Inflammatory macrophage treated with lipopolysaccharide for 1 hour (primary cell): ENCODE data around the gene PTBP2.
"Not testable (repeated sequence)": the region's sequence is repeated elsewhere in the genome, so short reads cannot be mapped to it uniquely, and the experiment has no call there.

Source experiments
- DNase-seq, 2 donors: peaks; one replicate each; pipeline ENCODE4 v3.0.0-alpha.2; 2020 to 2022

Gene PTBP2

DNA sequence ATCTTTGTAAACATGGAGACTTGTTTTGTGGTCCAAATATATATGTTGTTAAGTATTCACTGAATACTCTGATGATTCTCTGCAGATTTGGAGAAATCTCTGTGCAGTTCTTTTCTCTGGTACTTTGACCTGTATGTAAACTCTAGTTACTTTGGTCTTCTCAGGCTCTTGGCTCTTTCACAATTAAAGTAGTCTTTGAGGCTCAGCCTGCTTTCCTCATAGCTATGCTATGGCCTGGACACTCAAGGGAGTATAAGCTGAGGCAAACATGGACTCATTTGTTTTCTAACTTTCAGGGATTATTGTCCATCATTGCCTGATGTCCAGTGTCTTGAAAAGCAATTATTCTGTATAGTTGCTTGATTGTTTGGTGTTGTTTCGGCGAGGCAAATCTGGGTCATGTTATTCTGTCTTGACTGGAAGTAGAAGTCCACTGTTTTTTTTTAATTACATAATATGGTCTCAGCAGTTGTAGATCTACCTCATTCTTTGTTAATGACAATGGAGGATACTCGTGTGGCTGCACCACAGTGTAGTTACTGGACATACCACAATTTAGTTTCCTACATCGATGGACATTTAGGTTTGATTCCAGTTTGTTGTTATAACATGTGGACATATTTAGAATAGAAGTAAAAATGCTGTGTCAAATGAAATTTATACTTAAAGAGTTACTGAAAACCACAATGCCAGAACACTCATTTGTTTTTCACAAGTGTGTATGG is 9.2 kb downstream of the PTBP2 start:
- no peak for DNase-seq

DNA sequence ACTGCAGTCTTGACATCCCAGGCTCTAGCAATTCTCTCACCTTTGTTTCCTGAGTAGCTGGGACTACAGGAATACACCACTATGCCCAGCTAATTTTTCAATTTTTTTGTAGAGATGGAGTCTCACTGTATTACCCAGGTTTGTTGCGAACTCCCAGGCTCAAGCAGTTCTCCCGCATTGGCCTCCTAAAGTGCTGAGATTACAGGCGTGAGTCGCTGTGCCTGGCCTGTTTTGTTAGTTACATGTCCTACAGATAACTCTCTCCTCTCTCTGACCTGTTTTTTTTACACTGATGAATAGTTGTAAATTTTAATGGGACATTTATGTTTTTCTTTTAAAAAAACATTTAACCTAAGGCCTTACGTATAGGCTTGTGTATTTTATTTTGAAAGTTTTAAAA is 19.8 kb downstream of the PTBP2 start:
- no peak for DNase-seq

DNA sequence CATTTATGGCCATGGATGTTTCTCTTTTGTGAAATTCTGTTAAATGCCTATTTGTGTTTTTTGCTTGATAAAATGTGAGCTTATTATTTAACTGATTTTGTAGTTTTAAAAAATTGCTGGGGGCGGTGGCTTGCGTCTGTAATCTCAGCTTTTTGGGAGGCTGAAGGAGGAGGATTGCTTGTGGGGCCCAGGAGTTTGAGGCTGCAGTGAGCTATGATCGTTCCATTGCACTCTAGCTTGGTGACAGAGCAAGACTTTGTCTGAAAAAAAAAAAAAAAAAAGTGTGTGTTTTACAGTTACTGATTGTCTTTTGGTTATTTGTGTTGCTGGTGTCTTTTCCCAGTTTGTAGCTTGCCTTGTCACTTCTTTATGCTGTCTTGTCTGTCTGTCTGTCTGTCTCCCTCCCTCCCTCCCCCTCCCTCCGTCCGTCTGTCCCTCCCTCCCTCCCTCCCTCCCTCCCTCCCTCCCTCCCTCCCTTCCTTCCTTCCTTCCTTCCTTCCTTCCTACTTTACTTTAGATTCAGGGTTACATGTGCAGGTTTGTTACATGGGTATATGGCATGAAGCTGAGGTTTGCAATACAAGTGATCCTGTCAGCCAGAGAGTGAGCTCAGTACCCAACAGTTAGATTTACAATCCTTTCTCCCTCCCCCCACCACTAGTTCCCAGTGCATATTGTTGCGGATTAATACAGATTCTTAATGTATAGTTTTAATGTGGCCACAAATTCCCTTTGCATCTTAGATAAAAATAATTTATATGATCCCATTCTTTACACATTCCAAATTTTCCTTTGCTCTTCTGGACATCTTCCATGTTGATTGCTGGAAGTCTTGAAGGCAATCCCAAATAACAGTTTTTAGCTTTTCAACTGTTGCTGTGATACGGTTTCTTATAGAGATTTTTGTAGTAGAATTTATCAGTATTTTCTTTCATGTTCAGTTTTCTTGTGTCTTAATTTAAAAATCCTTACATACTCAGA is 25.1 kb downstream of the PTBP2 start:
- no peak for DNase-seq

DNA sequence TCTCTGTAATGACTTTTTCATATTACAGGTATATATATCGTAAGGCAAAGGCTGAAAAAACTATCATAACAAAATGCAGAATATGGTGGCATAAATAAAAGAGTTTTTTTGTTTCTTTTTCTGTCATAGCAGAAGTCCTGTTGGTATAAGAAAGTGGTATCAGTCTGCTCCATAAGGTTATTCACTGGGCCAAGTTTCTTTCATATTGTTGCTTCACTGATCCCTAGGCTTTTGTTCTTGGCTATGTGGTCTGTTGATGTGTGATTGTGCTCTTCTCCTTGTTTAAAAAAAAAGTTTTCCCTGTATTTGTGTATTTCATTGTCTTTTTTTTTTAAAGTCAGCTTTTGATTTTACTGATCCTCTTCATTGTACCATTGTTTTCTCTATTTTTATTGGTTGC is 26.0 kb downstream of the PTBP2 start:
- no peak for DNase-seq

DNA sequence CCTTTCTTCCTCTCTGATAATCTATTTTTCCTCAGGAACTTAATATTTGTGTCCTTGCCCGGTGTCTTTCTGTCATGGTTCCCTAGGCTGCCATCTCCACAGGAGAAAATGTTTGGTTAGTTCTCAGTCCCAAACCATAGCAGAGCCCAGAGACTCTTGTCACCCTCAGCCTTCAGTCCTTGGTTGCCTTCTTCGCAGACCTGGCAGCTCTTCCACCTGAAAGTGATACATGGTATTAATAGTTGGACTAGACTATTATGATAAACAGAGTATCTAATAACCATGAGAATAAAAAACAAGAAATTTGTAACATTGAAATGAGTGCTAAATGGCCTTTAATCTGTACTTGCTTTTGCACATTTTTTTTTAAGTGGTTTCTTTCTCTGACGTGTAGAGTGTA is 26.5 kb downstream of the PTBP2 start:
- no peak for DNase-seq

DNA sequence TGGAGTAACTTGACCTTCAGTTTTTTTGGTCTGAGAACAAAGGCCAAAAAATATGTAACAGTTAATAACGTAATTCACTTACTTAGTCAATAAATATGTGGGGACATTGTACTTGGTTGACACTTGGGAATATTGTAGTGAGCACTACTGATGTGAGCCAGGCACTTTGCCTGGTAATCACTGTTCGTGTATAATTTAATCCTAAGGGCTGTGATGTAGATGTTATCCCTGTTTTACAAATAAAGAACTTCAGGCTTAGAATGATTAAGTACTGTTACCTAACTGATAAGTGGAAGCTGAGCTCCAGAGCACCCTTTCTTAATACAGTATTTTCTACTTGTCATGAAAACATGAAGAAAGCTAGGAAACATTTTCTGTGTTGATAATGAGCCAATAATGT is 28.0 kb downstream of the PTBP2 start:
- DNase-seq = no peak

DNA sequence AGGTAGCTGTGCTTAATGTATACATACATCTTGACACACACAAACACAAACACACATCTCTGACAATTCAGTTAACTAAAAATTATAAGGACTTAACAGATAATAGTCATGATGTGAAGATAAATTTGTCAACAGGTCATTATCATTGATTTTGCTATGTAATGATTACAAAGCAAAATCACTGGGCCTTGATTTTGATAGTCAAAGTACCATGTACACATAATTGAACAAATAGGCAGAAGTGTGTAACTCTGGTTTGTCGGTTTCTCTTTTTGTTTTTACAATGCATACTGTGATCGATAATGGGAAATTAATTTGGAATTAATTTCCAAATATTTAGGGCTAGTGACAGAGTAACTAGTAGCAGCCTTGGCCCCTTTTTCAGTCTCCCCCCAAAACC is 30.8 kb downstream of the PTBP2 start:
- no peak for DNase-seq

DNA sequence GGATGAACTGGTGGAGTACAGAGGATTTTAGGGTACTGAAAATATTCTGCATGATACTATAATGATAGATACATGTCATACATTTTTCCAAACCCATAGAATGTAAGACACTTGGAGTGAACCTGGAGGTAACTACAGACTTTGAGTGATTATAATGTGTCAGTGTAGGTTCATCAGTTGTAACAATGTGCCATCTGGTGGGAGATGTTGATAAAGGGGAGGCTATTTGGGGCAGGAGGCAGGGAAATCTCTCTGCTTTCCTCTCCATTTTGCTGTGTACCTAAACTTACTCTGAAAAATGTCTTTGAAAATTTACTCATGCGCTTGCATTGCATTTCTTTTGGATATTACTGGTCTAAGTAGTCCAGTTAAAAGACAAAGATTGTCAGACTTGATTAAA is 35.2 kb downstream of the PTBP2 start:
- DNase-seq = no peak

DNA sequence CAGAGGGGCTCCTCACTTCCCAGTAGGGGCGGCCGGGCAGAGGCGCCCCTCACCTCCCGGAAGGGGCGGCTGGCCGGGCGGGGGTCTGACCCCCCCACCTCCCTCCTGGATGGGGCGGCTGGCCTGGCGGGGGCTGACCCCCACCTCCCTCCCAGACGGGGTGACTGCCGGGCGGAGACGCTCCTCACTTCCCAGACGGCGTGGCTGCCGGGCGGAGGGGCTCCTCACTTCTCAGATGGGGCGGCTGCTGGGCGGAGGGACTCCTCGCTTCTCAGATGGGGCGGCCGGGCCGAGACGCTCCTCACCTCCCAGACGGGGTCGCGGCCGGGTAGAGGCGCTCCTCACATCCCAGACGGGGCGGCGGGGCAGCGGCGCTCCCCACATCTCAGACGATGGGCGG is 41.0 kb downstream of the PTBP2 start:
- DNase-seq = not testable (repeated sequence)

DNA sequence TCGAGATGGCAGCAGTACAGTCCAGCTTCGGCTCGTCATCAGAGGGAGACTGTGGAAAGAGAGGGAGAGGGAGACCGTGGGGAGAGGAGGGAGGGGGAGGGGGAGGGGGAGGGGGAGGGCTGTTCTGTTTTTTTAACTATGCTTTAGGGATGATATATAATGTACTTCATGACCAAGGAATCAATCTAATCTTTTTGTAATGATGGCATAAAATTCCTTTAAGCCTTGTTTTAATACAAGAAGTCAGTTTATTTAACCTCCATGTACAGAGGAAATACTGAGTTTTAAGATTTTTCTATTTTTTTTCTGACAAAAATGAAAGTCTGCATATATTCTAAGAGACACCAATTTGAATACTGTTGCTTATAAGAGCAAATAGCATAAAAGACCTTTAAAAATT is 41.9 kb downstream of the PTBP2 start:
- DNase-seq = no peak

DNA sequence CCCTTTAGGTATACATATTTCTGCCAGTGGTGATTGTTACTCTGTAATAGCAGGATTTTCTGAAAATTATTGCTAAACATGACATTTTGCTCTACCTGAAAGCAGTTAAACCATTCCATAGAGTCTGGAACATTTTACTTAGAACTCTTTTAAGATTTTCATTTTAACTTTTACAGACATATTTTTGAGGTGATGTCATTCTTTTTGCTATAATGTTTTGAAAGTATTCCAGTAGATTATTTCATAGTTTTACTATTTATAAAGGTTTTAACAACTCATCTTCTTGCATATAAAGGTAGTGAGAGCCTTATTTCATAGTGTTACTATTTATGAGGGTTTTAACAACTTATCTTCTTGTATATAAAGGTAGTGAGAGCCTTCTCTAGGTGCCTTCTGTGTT is 42.9 kb downstream of the PTBP2 start:
- DNase-seq = no peak

DNA sequence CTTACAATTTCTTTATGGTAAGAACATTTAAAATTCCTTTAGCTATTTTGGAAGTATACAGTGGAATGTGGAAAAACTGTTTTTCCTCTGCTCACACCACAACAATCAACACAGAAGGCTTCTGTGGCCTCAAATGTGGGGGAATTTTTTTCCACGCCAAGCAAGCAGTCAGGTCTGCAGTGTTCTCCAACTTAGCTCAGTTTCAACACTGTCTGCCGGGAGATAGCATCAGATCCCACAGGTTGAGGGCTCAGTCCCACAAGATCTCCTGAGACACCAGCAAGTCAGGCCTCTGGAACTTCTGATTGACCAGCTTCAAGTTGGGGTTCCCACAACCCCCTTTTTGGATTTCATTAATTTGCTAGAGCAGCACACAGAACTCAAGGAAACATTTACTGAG is 50.3 kb downstream of the PTBP2 start:
- DNase-seq = no peak

DNA sequence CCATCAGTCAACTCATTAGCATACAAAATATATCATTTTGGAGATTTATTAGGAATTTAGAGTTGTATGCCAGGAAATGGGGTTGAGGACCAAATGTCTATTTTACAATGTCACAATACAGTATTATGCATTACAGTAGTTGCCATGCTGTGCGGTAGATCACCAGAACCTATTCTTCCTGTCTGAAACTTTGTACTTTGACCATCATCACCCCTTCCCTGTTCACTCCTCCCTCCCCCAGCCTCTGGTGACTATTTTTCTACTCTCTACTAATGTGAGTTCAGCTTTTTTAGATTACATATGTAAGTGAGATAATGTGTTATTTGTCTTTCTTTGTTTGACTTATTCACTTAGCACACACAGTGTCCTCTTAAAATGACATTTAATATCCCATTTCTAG is 50.8 kb downstream of the PTBP2 start:
- no peak for DNase-seq

DNA sequence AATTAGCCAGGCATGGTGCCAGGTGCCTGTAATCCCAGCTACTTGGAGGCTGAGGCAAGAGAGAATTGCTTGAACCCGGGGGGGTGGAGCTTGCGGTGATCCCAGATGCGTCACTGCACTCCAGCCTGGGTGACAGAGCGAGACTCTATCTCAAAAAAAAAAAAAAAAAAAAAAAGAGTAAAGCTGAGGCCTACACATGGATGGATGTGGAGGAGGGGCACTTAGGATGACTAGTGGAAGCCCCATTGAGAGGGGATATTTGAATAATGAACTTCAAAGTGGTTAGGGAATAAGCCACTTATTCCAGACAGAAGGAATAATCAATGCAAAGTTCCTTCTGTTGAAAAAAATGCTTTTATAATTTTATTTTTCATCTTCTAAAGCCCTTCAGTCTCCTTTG is 51.4 kb downstream of the PTBP2 start:
- DNase-seq = no peak

DNA sequence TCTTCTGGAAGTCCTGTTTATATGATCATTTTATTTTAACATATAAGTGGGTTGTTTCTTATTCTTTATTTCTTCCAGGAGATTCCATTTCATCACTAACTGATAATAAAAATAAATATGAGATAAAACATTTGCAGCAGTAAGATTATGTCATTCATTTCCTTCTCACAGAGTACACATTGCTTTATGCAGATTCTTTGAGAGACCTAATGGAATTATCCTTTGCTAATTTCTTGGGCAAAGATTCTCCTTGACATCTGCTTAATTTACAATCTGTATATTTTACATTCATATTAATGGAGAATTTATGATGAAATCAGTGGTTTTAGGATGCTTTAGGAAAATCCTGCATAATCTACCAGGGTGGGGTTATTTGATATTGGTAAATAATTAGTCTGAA is 60.6 kb downstream of the PTBP2 start:
- no peak for DNase-seq

DNA sequence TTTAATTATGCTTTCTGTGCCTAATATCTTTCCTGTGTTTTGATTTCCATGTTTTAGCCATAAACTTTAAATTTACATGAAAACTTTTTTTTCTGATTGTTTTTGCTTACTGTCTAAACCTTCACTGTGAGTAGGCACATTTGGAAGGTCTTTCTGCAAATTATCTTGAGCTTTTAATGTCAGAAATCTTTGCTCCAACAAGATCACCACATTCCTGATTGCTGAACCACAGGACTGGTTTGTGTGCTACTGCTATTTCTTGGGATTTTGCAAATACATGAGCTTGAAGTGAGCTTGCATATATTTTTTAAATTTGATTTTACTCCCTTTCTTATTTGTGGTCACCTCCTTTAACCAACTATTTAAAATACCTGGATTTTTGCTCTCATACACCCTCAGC is 61.3 kb downstream of the PTBP2 start:
- no peak for DNase-seq

DNA sequence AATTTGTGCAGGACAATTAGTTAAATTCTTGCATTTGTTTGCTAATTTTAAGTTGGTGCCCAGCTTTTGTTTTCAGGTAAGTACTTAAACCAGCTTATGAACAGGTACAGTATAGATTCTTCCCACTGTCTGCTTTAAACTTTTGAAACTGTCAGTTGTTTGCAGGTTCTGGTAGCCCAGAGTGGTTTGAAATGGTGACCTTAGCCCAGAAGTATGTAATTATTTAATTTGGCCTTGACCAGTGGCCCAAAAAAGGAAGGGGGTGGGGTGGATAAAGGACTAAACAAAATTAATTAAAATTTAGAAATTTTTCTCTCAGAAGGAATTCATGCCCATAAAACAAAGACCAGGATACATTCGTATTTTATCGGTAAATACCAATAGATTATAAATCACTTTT is 69.0 kb downstream of the PTBP2 start:
- DNase-seq = no peak

DNA sequence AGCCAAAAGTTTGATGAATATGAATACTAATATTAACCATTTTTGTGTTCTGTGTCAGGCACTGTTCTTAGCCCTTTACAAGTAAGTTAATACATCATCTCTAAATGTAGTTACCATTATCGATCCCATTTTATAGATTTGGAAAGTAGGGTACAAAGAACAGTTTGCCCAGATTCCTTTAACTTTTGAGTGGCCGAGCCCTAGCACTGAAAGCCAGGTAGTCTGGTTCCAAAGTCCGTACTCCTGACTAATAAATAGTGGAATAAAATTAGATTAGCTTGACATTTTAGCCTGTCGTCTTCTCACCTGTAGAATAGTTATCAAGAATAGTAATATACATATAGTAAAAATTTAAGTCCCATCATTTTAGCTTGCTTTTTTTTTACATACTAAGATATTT is 70.6 kb downstream of the PTBP2 start:
- DNase-seq = no peak

DNA sequence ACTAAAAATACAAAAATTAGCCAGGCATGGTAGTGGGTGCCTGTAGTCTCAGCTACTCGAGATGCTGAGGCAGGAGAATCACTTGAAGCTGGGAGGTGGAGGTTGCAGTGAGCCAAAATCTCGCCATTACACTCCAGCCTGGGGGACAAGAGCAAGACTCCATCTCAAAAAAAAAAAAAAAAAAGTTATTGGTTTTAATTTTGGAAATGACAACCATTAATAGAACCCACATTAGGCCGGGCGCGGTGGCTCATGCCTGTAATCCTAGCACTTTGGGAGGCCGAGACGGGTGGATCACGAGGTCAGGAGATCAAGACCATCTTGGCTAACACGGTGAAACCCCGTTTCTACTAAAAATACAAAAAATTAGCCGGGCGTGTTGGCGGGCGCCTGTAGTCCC is 80.1 kb downstream of the PTBP2 start:
- not testable (repeated sequence) for DNase-seq

DNA sequence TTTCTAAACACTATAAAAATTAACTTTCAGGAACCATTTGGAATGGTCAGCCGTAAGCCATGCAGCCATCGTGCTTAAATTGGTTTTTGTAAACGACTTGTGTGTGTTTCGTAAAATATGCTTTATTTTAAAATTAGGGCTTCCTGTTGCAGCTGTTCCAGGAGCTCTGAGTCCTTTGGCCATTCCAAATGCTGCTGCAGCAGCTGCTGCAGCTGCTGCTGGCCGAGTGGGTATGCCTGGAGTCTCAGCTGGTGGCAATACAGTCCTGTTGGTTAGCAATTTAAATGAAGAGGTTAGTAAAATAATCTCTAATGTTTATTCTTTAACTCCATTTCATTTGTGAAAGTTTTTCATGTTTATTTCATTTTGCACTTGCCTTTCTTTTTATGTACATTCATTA is 83.1 kb downstream of the PTBP2 start:
- DNase-seq = no peak

DNA sequence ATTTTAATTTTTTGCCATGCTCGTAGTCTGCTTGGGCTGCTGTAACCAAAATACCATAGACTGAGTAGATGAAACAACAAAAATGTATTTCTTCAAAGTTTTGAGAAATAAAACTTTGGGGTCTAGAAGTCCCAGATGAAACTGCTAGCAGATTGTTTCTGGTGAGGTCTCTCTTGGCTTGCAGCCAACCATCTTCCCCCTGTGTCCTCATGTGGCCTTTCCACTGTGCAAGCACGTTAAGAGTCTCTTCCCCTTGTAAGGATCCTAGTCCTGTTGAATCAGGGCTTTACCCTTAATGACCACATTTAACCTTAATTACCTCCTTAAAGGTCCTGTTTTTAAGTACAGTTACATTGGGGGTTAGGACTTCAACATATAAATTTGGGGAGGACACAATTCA is 86.6 kb downstream of the PTBP2 start:
- DNase-seq = no peak

DNA sequence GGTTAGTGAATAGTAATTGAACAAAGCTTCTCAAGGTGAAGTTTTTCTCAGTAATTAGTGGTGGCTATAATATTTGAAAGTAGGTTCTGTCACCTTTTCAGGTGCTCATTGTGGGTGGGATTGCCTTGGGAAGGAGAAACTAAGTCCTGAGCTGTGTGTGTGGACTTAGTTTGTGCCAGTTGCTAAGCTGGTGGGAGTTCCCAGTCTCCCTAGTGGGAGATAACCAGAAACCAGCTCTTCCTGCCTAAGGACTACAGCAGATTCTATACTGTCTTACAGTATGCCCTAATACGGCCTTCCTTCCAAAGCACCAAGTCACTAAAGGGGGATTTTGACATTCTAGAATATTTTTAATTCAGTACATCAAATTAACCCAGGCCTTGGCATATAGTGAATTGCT is 94.3 kb downstream of the PTBP2 start:
- no peak for DNase-seq

DNA sequence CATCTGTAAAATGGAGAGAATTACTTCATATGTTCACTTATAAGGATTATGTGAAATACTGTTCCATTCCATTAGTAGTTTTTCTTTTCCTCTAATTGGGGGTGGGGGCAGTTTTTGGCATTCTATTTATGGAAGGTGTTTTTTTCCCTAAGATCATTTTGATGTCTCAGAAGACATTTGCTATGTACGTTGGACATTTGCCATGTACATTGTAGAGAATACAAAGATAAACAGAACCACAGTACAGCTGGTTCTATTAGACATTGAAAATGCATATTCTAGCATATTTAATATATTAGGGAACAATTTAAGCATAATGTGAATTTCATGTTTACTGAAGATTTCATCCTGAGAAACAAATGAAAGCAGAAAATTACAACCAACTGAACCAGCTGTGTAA is 98.5 kb downstream of the PTBP2 start:
- no peak for DNase-seq

DNA sequence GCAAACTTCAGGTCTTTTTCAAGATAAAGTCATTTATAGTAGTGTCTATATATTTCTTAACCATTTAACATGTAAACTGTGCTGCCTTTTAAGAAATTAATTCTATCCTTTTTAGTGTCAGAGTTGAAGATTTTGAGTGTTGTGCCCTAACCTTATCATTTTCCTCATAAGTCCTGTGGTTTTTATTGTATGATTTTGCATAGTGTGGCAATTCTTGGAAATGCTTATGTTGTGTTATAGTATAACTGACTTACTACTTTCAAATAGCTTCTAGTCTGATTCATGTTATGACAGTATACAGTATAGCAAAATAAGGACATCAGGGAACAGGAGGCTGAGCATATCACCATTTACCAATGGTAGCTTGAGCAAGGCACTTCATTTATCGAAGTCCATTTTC is 99.1 kb downstream of the PTBP2 start:
- DNase-seq = no peak
